ENCODE measurements around the gene NFATC3. TPM values are rescaled to one million over a fixed set of nuclear protein-coding genes. Genes with fewer than 3 reads are reported as not detected.

NFATC3 gene
- total RNA-seq, 1 experiment from 2014 or later, result 33.0 TPM

DNA sequence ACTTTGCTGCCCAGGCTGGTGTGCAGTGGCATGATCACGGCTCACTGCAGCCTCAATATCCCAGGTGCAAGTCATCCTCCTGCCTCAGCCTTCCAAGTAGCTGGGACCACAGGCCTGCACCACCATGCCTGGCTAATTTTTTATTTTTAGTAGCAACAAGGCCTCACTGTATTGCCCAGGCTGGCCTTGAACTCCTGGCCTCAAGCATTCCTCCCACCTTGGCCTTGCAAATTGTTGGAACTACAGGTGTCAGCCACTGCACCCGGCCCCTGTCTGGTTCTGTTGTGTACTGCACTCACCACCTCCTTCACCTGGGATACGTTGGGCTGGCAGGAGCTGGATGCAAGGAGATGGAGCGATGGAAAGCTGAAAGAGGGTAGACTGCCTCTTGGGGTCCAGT is 168.6 kb downstream of the NFATC3 start:
- Histone ChIP-seq H3K4me2 (ENCODE audit: insufficient read depth, insufficient read length, low read length) (no peak overlapping the region), H3K56ac (ENCODE audit: insufficient read length, low read depth, low read length) (no peak overlapping the region), H3K4ac (ENCODE audit: low read depth, low read length) (no peak overlapping the region), H4K20me1 (ENCODE audit: control insufficient read depth, insufficient read depth, insufficient read length) (no peaks in the 10 kb centered on the region), H3K79me2 (ENCODE audit: insufficient read depth, low read length) (no peaks in the 10 kb centered on the region), H3K23ac (ENCODE audit: insufficient read length, low read depth, low read length) (no peak overlapping the region), H2BK5ac (ENCODE audit: insufficient read length, low read length) (no peak overlapping the region), H4K8ac (replicated peaks; ENCODE audit: insufficient read length, low read depth, low read length) (no peak overlapping the region), H3K4me1 (ENCODE audit: insufficient read depth, low read length) (no peaks in the 10 kb centered on the region), H2BK12ac (ENCODE audit: insufficient read length, low read depth, low read length) (no peak overlapping the region), H2BK120ac (ENCODE audit: low read depth, low read length, poor library complexity, severe bottlenecking) (no peak overlapping the region), H3K14ac (ENCODE audit: insufficient read depth, low read length) (no peak overlapping the region), H2BK20ac (ENCODE audit: low read depth, low read length, poor library complexity, severe bottlenecking) (no peak overlapping the region), H3K9ac (ENCODE audit: extremely low read depth, insufficient read length, low read length) (no peak overlapping the region), H2AFZ (ENCODE audit: low read length) (no peak overlapping the region), H4K5ac (ENCODE audit: insufficient read length, low read depth, low read length) (no peak overlapping the region), H3K23me2 (ENCODE audit: insufficient read length, low read depth, low read length, poor library complexity, severe bottlenecking) (no peaks in the 10 kb centered on the region), H3K27me3 (ENCODE audit: insufficient read depth, low read length) (no peaks in the 10 kb centered on the region), H3K27ac (ENCODE audit: insufficient read length, low read depth, low read length) (no peak overlapping the region), H3T11ph (ENCODE audit: low read length) (no peak overlapping the region), H2AK5ac (ENCODE audit: insufficient read length, low read length) (no peak overlapping the region), H3K9me3 (ENCODE audit: control insufficient read depth, low read depth, low read length) (no peaks in the 10 kb centered on the region), H3K18ac (ENCODE audit: insufficient read length, low read depth, low read length) (no peak overlapping the region), H2BK15ac (ENCODE audit: low read depth, low read length) (no peak overlapping the region), H4K91ac (ENCODE audit: insufficient read length, low read depth, low read length) (no peak overlapping the region), H3K79me1 (ENCODE audit: insufficient read depth, low read depth, low read length, poor library complexity, severe bottlenecking) (no peaks in the 10 kb centered on the region)
- WGBS (ENCODE audit: extremely low coverage, insufficient read length, low lambda C conversion rate), result no CpG with 5 or more reads among the region's 4 CpGs
- H3K9me3 Mint-ChIP-seq, result no peaks in the 10 kb centered on the region
- H3K4me1 Mint-ChIP-seq, result 0 out of 4 replicates have a peak, but pooled peaks cover 0 to 3% of the 10 kb centered on the region in 2 experiments
- TF ChIP-seq, protein P1, sequence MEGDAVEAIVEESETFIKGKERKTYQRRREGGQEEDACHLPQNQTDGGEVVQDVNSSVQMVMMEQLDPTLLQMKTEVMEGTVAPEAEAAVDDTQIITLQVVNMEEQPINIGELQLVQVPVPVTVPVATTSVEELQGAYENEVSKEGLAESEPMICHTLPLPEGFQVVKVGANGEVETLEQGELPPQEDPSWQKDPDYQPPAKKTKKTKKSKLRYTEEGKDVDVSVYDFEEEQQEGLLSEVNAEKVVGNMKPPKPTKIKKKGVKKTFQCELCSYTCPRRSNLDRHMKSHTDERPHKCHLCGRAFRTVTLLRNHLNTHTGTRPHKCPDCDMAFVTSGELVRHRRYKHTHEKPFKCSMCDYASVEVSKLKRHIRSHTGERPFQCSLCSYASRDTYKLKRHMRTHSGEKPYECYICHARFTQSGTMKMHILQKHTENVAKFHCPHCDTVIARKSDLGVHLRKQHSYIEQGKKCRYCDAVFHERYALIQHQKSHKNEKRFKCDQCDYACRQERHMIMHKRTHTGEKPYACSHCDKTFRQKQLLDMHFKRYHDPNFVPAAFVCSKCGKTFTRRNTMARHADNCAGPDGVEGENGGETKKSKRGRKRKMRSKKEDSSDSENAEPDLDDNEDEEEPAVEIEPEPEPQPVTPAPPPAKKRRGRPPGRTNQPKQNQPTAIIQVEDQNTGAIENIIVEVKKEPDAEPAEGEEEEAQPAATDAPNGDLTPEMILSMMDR (conservative IDR thresholded peaks at IDR 0.05), result no peak
- 0 out of 7 replicates have a peak overlapping the region, but pooled peaks of 1 of the 3 experiments have one; percentile 18 for H3K27ac Mint-ChIP-seq
- H3K36me3 Mint-ChIP-seq (ENCODE audit: insufficient read depth in 1 of 3, low read depth in 3 of 3), result peaks cover 1 to 18% (median 7%) of the 10 kb centered on the region in 3 experiments; a peak in 5 of 7 replicates
- no peak overlapping the region for H3K4me3 Mint-ChIP-seq
- no peaks in the 10 kb centered on the region for H3K27me3 Mint-ChIP-seq (ENCODE audit: low read depth)
- no peak for DNase-seq
